OCI-LY3 (cell line): ENCODE data around the gene APOO.

Source experiments
- EZH2phosphoT487 ChIP-seq: fragments of 200-600 bp; shearing (Covaris generic); IDR thresholded peaks from 2 replicates; pipeline ENCODE4 v1.6.1; 2018; ENCODE audit warnings: antibody characterized with exemption, mixed run types, low read depth
- TF ChIP-seq, protein P1 (sequence below): fragments of 200-600, 300-600 bp; sonication (generic); IDR thresholded peaks from 2 replicates; pipeline ENCODE4 v1.5.1; 2014; ENCODE audit warnings: antibody characterized with exemption, low read length, low read depth

DNA sequence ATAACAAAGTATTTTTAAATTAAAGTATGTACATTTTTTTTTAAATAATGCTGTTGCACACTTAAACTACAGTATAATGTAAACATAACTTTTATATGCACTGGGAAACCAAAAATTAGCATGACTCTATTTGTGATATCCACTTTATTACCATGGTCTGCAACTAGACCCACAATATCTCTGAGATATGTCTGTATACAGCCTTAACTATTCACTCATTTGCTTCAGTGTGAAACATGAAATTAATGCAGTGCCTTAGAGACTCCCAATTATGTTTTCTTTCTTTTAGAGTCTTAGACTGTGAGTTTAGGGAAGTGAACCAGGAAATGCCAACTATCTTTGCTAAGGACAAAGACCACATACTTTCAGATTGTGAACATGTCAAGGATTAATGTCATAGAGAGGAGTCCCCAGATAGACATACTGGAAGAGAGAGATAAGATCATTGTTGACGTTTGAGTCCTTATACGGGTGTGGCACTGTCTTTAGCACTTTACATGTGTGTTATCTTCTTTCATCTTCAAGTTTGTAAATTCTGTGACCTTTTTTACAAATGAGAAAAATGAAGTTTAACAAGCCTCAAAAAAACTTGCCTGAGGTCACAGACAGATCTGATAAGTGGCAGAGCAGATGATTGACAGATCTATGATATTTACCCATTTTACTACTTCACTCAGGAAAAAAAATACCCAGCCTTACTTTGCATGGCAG, 23.3 kb upstream of the APOO start:
- TF ChIP-seq, protein P1, sequence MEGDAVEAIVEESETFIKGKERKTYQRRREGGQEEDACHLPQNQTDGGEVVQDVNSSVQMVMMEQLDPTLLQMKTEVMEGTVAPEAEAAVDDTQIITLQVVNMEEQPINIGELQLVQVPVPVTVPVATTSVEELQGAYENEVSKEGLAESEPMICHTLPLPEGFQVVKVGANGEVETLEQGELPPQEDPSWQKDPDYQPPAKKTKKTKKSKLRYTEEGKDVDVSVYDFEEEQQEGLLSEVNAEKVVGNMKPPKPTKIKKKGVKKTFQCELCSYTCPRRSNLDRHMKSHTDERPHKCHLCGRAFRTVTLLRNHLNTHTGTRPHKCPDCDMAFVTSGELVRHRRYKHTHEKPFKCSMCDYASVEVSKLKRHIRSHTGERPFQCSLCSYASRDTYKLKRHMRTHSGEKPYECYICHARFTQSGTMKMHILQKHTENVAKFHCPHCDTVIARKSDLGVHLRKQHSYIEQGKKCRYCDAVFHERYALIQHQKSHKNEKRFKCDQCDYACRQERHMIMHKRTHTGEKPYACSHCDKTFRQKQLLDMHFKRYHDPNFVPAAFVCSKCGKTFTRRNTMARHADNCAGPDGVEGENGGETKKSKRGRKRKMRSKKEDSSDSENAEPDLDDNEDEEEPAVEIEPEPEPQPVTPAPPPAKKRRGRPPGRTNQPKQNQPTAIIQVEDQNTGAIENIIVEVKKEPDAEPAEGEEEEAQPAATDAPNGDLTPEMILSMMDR = no peak
- TF ChIP-seq EZH2phosphoT487 = no peak
